Measurements from ENCODE around the gene SAMD3.

DNA sequence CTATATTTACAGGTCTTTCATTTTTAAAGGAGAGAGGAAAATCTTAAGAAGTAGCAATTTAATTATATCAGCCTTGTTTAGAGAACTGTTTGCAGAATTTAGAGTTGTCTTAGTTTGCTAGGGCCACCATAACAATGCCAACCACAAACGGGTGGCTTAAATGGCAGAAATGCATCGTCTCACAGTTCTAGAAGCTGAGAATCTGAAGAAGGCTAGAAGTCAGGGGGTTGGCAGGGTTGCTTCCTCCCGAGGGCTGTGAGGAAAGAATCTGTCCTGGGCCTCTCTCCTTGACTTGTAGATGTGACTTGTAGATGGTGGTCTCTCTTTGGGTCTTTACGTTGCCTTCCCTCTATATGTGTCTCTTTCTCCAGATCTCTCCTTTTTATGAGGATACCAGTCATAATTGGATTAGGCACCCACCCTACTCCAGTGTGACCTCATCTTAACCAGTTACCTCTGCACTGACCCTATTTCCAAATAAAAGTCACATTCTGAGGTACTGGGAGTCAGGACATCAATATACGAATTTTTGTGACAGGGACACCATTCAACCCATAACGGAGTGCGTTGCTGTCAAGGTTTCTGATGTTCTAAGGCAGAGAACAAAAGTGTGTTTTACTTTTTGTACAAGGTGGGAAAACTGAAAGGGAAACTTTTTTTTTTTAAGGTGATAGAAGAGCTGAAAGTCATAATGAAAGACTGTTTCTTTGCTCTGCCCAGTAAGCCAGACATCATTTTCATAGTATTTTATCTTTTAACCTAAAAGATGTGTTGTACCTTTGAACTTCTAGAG, 84.4 kb downstream of the SAMD3 start:
- TF ChIP-seq, protein P1, sequence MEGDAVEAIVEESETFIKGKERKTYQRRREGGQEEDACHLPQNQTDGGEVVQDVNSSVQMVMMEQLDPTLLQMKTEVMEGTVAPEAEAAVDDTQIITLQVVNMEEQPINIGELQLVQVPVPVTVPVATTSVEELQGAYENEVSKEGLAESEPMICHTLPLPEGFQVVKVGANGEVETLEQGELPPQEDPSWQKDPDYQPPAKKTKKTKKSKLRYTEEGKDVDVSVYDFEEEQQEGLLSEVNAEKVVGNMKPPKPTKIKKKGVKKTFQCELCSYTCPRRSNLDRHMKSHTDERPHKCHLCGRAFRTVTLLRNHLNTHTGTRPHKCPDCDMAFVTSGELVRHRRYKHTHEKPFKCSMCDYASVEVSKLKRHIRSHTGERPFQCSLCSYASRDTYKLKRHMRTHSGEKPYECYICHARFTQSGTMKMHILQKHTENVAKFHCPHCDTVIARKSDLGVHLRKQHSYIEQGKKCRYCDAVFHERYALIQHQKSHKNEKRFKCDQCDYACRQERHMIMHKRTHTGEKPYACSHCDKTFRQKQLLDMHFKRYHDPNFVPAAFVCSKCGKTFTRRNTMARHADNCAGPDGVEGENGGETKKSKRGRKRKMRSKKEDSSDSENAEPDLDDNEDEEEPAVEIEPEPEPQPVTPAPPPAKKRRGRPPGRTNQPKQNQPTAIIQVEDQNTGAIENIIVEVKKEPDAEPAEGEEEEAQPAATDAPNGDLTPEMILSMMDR (IDR thresholded peaks at IDR 0.05) = no peak
- no peak for TF ChIP-seq POLR2A (IDR thresholded peaks at IDR 0.05)

Measured in sigmoid colon (tissue), 3 donors.